Measurements from ENCODE around the gene B3GNT7.

B3GNT7 gene

GRCh38 chr2:231415029-231415428 lies 19.5 kb downstream of the B3GNT7 start:
- TF ChIP-seq CTCF (IDR thresholded peaks at IDR 0.05) (no peak), ZFX (IDR thresholded peaks at IDR 0.05; ENCODE audit: borderline replicate concordance) (no peak)
- H3K27ac ChIP-seq, result no peak overlapping the region

- no peak overlapping the region for H3K27ac ChIP-seq
- no peak for TF ChIP-seq ZFX (IDR thresholded peaks at IDR 0.05; ENCODE audit: borderline replicate concordance)
- TF ChIP-seq CTCF (IDR thresholded peaks at IDR 0.05), result no peak
Observed at GRCh38 chr2:231418820-231419640, 23.5 kb downstream of the B3GNT7 start.

GRCh38 chr2:231421051-231421580 lies 25.6 kb downstream of the B3GNT7 start:
- H3K27ac ChIP-seq, result no peak overlapping the region
- TF ChIP-seq CTCF (IDR thresholded peaks at IDR 0.05), result no peak
- TF ChIP-seq ZFX (IDR thresholded peaks at IDR 0.05; ENCODE audit: borderline replicate concordance), result no peak

- TF ChIP-seq CTCF (IDR thresholded peaks at IDR 0.05) (no peak), ZFX (IDR thresholded peaks at IDR 0.05; ENCODE audit: borderline replicate concordance) (no peak)
- H3K27ac ChIP-seq, result no peak overlapping the region
Observed at GRCh38 chr2:231422056-231422455, 26.5 kb downstream of the B3GNT7 start.

GRCh38 chr2:231423176-231423575 lies 27.7 kb downstream of the B3GNT7 start:
- no peak overlapping the region for H3K27ac ChIP-seq

GRCh38 chr2:231425291-231425810 lies 29.8 kb downstream of the B3GNT7 start:
- no peak overlapping the region for H3K27ac ChIP-seq
- TF ChIP-seq ZFX (IDR thresholded peaks at IDR 0.05; ENCODE audit: borderline replicate concordance) (no peak), CTCF (IDR thresholded peaks at IDR 0.05) (no peak)

More at GRCh38 chr2:231423176-231423575, 27.7 kb downstream of the B3GNT7 start:
- TF ChIP-seq ZFX (IDR thresholded peaks at IDR 0.05; ENCODE audit: borderline replicate concordance) (no peak), CTCF (IDR thresholded peaks at IDR 0.05) (no peak)

Data from 22Rv1 (cell line).